Raji (cell line): ENCODE measurements around the gene MDFIC.

ENCODE experiments used
- POLR2A ChIP-seq: IDR thresholded peaks from 2 replicates; pipeline ENCODE4 v1.6.1; 2011; ENCODE audit warnings: low read depth, low read length, control low read depth; ENCODE audit not compliant: insufficient read depth

MDFIC gene

GRCh38 chr7:114988755-114989375, 67.0 kb downstream of the MDFIC start:
- TF ChIP-seq POLR2A = no peak

- TF ChIP-seq POLR2A = no peak
These were observed 67.6 kb downstream of the MDFIC start for GRCh38 chr7:114989531-114989930.

GRCh38 chr7:114997487-114998404, 75.9 kb downstream of the MDFIC start:
- no peak for TF ChIP-seq POLR2A

GRCh38 chr7:115004121-115004520, 82.2 kb downstream of the MDFIC start:
- no peak for TF ChIP-seq POLR2A

GRCh38 chr7:115005251-115005650, 83.4 kb downstream of the MDFIC start:
- TF ChIP-seq POLR2A = no peak

- no peak for TF ChIP-seq POLR2A
These were observed 84.1 kb downstream of the MDFIC start for GRCh38 chr7:115005953-115006352.

- no peak for TF ChIP-seq POLR2A
These were observed 85.9 kb downstream of the MDFIC start for GRCh38 chr7:115007751-115008150.

GRCh38 chr7:115008465-115009114, 86.7 kb downstream of the MDFIC start:
- TF ChIP-seq POLR2A = no peak

GRCh38 chr7:115009139-115009538, 87.2 kb downstream of the MDFIC start:
- no peak for TF ChIP-seq POLR2A

- TF ChIP-seq POLR2A = no peak
These were observed 88.0 kb downstream of the MDFIC start for GRCh38 chr7:115009736-115010440.

- no peak for TF ChIP-seq POLR2A
These were observed 88.5 kb downstream of the MDFIC start for GRCh38 chr7:115010441-115010820.

- no peak for TF ChIP-seq POLR2A
These were observed 92.0 kb downstream of the MDFIC start for GRCh38 chr7:115013886-115014285.

GRCh38 chr7:115014794-115015193, 92.9 kb downstream of the MDFIC start:
- no peak for TF ChIP-seq POLR2A

- TF ChIP-seq POLR2A = no peak
These were observed 93.7 kb downstream of the MDFIC start for GRCh38 chr7:115015619-115016018.
